NCI-H345 treated with DMSO at 0.1 percent for 48 hours (cell line): ENCODE data around the gene ALG14.

Experiments used
- DNase-seq: peaks from one replicate; lab custom pipeline; 2025; ENCODE audit not compliant: unreplicated experiment; lab: John Stamatoyannopoulos, UW

ALG14 gene

DNA sequence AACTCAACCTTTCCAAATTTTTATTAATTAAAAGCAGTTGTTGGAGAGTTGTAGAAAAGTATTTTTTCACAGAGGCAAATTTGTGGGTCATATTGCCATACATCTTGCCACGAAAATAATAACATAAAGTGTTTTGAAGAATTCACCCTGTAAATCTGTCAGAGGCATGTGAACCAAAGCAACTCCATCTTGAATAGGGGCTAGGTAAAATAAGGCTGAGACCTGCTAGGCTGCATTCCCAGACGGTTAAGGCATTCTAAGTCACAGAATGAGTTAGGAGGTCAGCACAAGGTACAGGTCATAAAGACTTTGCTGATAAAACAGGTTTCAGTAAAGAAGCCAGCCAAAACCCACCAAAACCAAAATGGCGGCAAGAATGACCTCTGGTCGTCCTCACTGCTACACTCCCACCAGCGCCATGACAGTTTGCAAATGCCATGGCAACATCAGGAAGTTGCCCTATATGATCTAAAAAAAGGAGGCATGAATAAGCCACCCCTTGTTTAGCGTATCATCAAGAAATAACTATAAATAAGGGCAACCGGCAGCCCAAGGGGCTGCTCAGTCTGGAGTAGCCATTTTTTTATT lies 141.4 kb downstream of the ALG14 start:
- DNase-seq = no peak

DNA sequence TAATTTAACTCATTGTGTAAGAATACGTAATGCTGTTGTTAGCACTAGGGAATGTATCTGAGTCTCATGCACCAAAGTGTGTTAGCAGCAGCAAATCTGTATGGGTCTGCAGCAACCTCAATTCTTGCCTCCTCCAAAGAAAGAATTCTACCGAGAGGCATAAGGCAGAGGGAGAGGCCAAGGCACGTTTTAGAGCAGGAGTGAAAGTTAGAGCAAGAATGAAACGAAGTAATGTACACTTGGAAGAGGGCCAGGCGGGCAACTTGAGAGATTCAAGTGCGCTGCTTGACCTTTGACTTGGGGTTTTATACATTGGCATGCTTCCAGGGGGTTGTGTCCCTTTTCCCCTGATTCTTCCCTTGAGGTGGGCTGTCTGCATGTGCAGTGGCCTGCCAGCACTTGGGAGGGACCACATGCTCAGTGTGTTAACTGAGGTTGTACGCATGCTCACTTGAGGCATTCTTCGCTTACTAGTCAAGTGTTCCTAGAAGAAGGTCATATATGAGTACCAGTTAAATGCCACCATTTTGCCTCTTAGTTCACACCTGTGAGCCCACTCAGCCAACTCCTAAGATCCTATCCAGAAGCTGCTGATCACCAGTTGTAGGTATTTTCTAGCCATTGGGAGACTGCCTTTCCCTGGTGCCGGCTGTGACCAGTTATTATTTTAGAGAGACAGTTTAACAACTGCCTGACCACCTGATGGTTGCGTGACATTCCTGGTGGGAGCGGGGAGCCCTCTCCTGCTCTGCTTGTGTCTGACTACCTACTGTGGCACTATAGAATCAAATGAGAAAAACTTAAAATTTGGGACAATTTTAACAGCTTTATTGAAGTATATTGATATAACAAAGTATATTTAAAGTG lies 143.2 kb downstream of the ALG14 start:
- no peak for DNase-seq

DNA sequence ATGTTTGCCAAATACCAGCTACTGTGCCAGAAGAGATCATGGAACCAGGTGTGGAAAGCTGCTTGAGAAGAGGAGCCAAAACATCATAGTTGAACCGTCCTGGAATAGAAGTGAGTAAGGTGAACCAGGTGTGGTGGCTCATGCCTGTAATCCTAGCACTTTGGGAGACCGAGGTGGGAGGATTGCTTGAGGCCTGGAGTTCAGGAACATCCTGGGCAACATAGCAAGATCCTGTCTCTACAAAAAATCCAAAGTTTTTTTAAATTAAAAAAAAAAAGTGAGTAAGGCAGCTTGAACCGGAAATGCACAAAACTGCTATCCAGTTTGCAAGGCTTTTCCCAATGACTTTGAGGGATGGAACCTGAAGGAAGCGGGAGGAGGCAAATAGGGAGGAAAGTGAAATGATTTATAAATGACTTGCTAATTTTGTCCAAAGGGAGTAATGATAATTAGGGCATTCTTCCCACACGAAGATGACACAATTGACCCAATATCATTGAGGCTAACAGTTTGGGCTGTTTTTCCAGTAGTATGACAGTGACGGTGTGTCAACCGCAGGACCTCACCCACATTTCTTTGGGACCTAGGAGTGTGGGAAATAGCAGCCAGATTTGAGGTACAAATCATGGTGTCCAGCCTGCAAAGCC lies 144.3 kb downstream of the ALG14 start:
- DNase-seq = no peak

DNA sequence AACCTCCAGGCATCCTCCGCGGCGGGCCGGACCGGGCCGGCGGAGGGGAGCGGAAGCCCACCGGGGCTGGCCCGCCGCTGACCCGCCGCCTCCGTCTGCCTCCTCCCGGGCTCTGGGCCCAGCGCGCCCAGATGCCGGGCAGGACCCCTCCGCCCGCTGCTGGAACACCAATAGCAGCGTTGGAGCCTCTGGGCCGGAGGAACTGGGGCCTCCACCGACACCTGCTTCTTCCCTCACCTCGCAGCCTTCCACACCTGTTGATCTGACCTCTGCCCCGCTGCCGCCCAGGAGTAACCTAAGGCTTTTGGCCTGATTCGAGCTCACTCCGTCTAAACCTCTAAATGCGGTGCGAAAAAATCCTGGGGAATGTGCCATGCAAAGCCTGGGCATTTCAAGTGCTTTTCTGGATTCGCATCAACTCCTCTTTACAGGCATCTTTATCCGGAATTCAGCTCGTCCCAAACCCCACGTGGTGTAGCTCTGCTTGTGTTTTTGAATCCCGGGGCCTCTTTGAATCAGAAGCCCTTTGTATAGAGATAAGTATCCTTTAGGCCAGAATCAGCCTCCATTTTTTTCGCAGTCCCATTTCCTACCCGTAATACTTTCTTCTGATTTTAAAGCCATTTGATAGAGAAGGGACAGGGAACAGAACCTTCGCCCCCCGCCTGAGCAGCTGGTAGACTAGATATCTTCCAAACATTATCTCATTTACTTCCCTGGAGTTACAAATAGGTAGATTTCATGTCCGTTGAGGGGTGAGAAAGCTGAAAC lies 145.2 kb downstream of the ALG14 start:
- DNase-seq = peak; percentile 41

DNA sequence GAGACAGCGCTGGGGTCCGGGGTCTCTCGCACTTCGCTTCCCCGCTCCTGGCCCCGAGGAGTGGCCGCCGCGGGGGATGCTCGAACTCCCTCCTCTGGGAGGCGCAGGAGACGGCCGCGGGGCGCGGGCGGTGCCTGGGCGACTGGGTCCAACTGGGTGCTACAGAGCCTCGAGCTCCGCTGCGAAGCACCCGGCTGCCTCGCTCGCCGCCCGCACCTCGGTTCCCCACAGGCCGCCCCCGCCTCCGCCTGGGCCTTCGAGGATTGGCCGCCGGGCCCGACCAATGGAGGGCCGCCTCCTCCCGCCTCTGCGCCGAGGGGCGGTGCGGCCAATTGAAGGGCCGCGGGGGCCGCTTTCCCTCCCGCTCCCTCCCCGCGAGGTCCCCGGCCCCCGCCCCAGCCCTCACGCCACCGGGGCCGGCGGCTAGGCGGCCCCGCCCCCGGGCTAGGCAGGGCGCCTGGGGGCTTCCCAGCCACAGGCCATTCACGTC lies 145.8 kb downstream of the ALG14 start, which contains the start of gene CNN3:
TSS of gene CNN3 (minus strand) at position 196 of the 490 bp plus-strand sequence. CDS start 216 bp downstream, outside the sequence.
- peak; percentile 62 for DNase-seq

DNA sequence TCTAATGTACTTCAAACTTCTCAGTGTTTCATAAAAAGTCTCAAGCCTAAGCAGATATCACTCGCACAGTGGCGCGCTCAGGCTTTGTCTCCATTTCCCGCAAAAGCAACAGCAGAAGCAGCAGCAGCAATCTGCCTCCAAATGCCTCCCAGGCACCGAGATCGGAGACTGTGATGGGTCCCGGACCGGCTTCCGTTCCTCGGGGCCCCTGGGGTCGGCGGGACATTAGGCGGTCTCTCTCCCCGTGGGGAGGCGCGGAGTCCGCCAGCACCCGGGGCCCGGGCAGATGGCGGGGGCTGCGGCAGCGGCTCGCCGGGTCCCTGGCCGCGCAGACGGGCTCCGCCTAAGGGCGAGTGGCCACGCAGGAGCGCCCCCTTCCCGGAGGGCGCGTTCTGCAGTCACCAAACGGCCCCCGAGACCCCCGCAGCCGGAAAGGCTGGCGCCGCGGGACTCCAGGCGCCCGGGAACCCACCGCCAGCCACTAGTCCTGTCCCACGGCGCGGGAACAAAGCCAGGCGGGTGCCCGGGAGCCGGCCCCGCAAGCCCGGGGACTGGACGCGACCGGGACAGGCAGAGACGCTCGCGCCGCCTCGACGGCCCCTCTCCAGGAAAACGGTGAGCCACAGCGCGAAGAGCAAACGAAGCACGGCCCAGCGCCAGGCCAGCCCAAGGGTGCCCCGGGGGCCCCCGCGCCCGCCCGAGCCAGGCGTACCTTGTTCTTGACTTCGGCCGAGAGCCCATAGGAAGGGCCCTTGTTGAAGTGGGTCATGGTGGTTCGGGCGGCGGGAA lies 146.4 kb downstream of the ALG14 start:
- peak; percentile 14 for DNase-seq

DNA sequence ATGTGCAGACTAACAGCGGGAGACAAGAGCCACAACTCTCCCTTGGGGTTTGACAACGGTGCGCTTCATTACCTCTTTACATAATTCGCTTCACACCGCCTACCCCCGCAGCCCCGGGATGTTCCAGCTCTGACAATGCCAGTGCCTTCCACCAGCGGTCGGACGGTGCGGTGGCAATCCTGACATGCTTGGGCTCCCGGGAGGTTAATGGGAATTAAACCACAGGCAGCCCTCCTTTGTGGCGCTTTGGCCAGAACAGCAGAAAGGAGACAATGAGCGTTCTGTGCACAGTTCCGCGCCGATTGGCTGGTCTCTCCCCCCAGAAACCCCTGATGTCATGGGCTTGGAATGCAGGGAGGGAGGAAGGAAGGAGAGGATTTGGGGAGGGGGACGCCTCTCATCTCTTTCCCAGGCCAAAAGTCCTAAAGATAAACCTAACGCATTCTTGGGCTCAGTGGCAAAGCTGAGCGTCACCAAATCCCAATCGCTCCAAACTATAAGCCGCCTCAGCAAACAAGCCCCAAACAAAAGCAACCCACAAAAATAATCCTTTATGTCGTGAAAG lies 147.1 kb downstream of the ALG14 start:
- DNase-seq = peak; percentile 74

DNA sequence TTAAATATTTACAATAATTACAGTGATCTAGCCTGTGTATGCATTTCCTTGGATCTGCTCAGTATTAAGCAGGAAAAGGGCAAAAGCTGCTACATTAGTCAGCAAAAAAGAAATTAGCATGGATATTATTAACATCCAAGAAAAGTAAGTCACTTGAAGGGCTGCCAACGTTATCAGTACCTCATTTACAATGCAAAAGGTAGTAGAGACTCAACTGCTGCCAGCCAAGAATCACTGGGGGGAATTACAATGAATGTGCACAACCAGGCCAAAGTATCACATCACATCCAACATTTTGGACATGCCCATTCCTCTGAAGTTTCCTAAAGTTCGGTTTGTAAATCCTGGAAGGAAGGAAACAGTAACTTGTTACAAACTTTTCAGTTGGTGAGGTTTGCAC lies 147.7 kb downstream of the ALG14 start:
- no peak for DNase-seq
